IMR-90 (cell line): ENCODE measurements around the gene ADPGK. TPM values are rescaled to one million over a fixed set of nuclear protein-coding genes. Genes with fewer than 3 reads are reported as not detected.

Source experiments
- ATAC-seq: fragments of 200-7000 bp; cut with Tn5 transposase; 2 replicates; pipeline ENCODE4 v1.9.1; 2020; ENCODE audit warnings: low read depth, mild to moderate bottlenecking, moderate library complexity
- BruUV-seq: library from RNA; stranded (reverse); fragments of 400-500 nt; replicated peaks from 2 replicates; lab custom pipeline; 2021; lab: Mats Ljungman, UMichigan
- CTCF ChIA-PET: fragments of 300-600 bp; formaldehyde crosslinking; extraction: SDS; loops from one replicate; lab custom pipeline; 2021; ENCODE audit warnings: antibody characterized with exemption; lab: Yijun Ruan, JAX
- POLR2A ChIA-PET: fragments of 300-600 bp; sonication (Branson Sonifier 250); formaldehyde crosslinking; loops from one replicate; lab custom pipeline; 2022; ENCODE audit warnings: antibody characterized with exemption; ENCODE audit not compliant: unreplicated experiment; lab: Charles Lee
- DNase-seq: peaks from one replicate; pipeline ENCODE4 v3.0.0; 2013
- H2AFZ ChIP-seq: replicated peaks from 2 replicates; pipeline ENCODE3; 2013; ENCODE audit warnings: low read length, mild to moderate bottlenecking; ENCODE audit not compliant: poor library complexity
- H2AK5ac ChIP-seq: 2 replicates; pipeline ENCODE4 v1.6.1; 2013; ENCODE audit warnings: low read depth, low read length, inconsistent platforms
- H2AK9ac ChIP-seq: replicated peaks from 2 replicates; pipeline ENCODE3; 2013; ENCODE audit warnings: mild to moderate bottlenecking, low read depth, low read length, moderate library complexity; ENCODE audit not compliant: poor library complexity
- H2BK120ac ChIP-seq: 2 replicates; pipeline ENCODE4 v1.6.1; 2013; ENCODE audit warnings: low read depth, low read length, inconsistent platforms
- H2BK15ac ChIP-seq: 3 replicates; pipeline ENCODE4 v1.6.1; 2013; ENCODE audit warnings: low read depth, low read length, inconsistent platforms
- H2BK20ac ChIP-seq: 2 replicates; pipeline ENCODE4 v1.6.1; 2013; ENCODE audit warnings: low read depth, mild to moderate bottlenecking, inconsistent platforms, low read length, moderate library complexity
- H2BK5ac ChIP-seq: 2 replicates; pipeline ENCODE4 v1.6.1; 2013; ENCODE audit warnings: mild to moderate bottlenecking, low read depth, low read length, inconsistent platforms; ENCODE audit not compliant: poor library complexity, severe bottlenecking
- H3K14ac ChIP-seq: replicated peaks from 2 replicates; pipeline ENCODE4 v1.6.1; 2013; ENCODE audit warnings: low read depth, low read length, inconsistent platforms
- H3K18ac ChIP-seq: 2 replicates; pipeline ENCODE4 v1.6.1; 2013; ENCODE audit warnings: low read depth, low read length, control low read depth
- H3K23ac ChIP-seq: 2 replicates; pipeline ENCODE4 v1.6.1; 2013; ENCODE audit warnings: low read depth, low read length, inconsistent platforms
- H3K27ac ChIP-seq: 2 replicates; pipeline ENCODE4 v1.5.1; 2013; ENCODE audit warnings: mild to moderate bottlenecking, control low read depth, low read length; ENCODE audit not compliant: insufficient read depth
- H3K27me3 ChIP-seq: 2 replicates; pipeline ENCODE4 v1.6.1; 2013; ENCODE audit warnings: low read length; ENCODE audit not compliant: control insufficient read depth, insufficient read depth
- H3K36me3 ChIP-seq: 2 replicates; pipeline ENCODE4 v1.6.1; 2013; ENCODE audit warnings: low read length, mixed read lengths; ENCODE audit not compliant: control insufficient read depth, insufficient read depth
- H3K4ac ChIP-seq: 2 replicates; pipeline ENCODE4 v1.6.1; 2013; ENCODE audit warnings: low read depth, low read length, inconsistent platforms
- H3K4me1 ChIP-seq: 2 replicates; pipeline ENCODE4 v1.6.1; 2013; ENCODE audit warnings: low read length, mixed read lengths; ENCODE audit not compliant: control insufficient read depth, insufficient read depth
- H3K4me2 ChIP-seq: 2 replicates; pipeline ENCODE4 v1.6.1; 2013; ENCODE audit warnings: low read depth, mild to moderate bottlenecking, control low read depth, low read length, moderate library complexity
- H3K4me3 ChIP-seq: 2 replicates; pipeline ENCODE4 v1.5.1; 2013; ENCODE audit warnings: low read depth, mild to moderate bottlenecking, control low read depth, low read length, moderate library complexity; ENCODE audit not compliant: insufficient read depth
- H3K56ac ChIP-seq: 2 replicates; pipeline ENCODE4 v1.6.1; 2013; ENCODE audit warnings: low read length, inconsistent platforms; ENCODE audit not compliant: insufficient read depth; ENCODE audit errors: extremely low read depth
- H3K79me1 ChIP-seq, 2 experiments: 2 replicates each; pipeline ENCODE4 v1.6.1; 2013; ENCODE audit warnings: low read length in 2 of 2, inconsistent platforms in 1 of 2, low read depth in 1 of 2
- H3K9ac ChIP-seq: 2 replicates; pipeline ENCODE4 v1.6.1; 2013; ENCODE audit warnings: low read depth, low read length, control low read depth
- H3K9me1 ChIP-seq: 2 replicates; pipeline ENCODE4 v1.6.1; 2013; ENCODE audit warnings: low read length, inconsistent platforms; ENCODE audit not compliant: insufficient read depth
- H3K9me3 ChIP-seq: 2 replicates; pipeline ENCODE4 v1.6.1; 2013; ENCODE audit warnings: low read length; ENCODE audit not compliant: control insufficient read depth, insufficient read depth
- H4K20me1 ChIP-seq: 2 replicates; pipeline ENCODE4 v1.6.1; 2013; ENCODE audit warnings: low read length, inconsistent platforms; ENCODE audit not compliant: insufficient read depth
- H4K5ac ChIP-seq: 2 replicates; pipeline ENCODE4 v1.6.1; 2013; ENCODE audit warnings: mild to moderate bottlenecking, low read depth, low read length, control low read depth
- H4K8ac ChIP-seq, 2 experiments: 2 replicates each; pipeline ENCODE4 v1.6.1; 2013; ENCODE audit warnings: low read depth in 2 of 2, low read length in 2 of 2, control low read depth in 1 of 2, inconsistent platforms in 1 of 2
- H4K91ac ChIP-seq: 2 replicates; pipeline ENCODE4 v1.6.1; 2013; ENCODE audit warnings: low read depth, low read length, inconsistent platforms; ENCODE audit not compliant: insufficient read depth
- CEBPB ChIP-seq: IDR thresholded peaks from 2 replicates; pipeline ENCODE4 v1.6.1; 2012; ENCODE audit warnings: low read depth, low read length, improper control_type of control experiment
- RFX5 ChIP-seq: IDR thresholded peaks from 2 replicates; pipeline ENCODE4 v1.8.0; 2012; ENCODE audit warnings: low read depth, mild to moderate bottlenecking, low read length, moderate library complexity
- WGBS, 2 experiments: methylation state at CpG; one replicate each; pipeline versions ENCODE4 v1.1.5 to v1.1.7; 2013; ENCODE audit warnings: missing lambda C conversion rate in 2 of 2; ENCODE audit not compliant: insufficient read length in 1 of 2; ENCODE audit errors: extremely low coverage in 2 of 2; 5-methylcytosine and 5-hydroxymethylcytosine counted together
- dilution Hi-C: fragments of 300-500 bp; cut with HindIII; formaldehyde crosslinking; loops from one replicate; pipeline ENCODE4 v1.14.3; 2018; ENCODE audit warnings: low sequenced_read_pairs; ENCODE audit not compliant: unreplicated experiment
- in situ Hi-C: fragments of 300-500 bp; cut with MboI; formaldehyde crosslinking; loops from 3 replicates; pipeline ENCODE4 v1.14.3; 2019; ENCODE audit warnings: low sequenced_read_pairs, inconsistent platforms, mixed read lengths
- intact Hi-C: fragments of 100-400 bp; cut with micrococcal nuclease; formaldehyde crosslinking; loops from 2 replicates; pipeline ENCODE4 v1.10.0; 2022
- polyA plus RNA-seq, 3 experiments: library from polyadenylated mRNA; depleted of rRNA; stranded (reverse); fragments of >200 nt; gene quantifications; 2 replicates each; pipeline ENCODE4 v1.2.3, GENCODE V29; 2012; ENCODE audit warnings: low replicate concordance in 1 of 3
- total RNA-seq: library from RNA; depleted of rRNA; stranded (reverse); fragments of >200 nt; gene quantifications from 2 replicates; pipeline ENCODE4 v1.2.3, GENCODE V29; 2012

The ADPGK gene
- total and polyA plus RNA-seq, 2 of the 4 experiments (the other 2 are of a cell fraction): 53.2 to 62.8 TPM

DNA sequence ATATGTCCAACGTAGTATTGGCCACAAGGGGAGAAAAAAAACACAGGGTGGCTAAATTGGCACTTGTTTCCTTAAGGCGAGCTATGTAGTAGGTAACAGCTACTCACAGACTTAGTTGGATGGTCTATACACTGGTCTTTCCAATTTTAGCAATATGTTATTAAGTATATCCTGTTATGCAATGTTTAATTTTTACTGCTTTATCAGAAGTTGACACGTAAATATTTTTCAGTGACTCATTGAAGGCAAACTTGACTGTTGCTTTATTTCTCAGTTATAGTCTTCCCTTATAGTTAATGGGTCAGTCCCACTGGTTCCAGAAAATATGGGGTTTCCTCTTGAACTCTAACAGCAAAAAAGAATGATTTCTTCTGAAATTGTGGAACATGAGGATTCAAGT, 46.5 kb downstream of the ADPGK start:
- no peak overlapping the region for H3K14ac ChIP-seq
- H3K56ac ChIP-seq: no peak overlapping the region
- in situ Hi-C loops (no loop called here), intact Hi-C loops (no loop called here), dilution Hi-C loops (no loop called here)
- no peak overlapping the region for H3K18ac ChIP-seq
- POLR2A ChIA-PET: no interaction called here
- no peak overlapping the region for H2AK5ac ChIP-seq
- peaks cover 20% of the 10 kb centered on the region for H3K36me3 ChIP-seq
- WGBS, 2 experiments: no CpG with 5 or more reads among the region's 3 CpGs
- H3K23ac ChIP-seq: no peak overlapping the region
- no peaks in the 10 kb centered on the region; a peak in 2 of 4 replicates for H3K79me1 ChIP-seq
- H2BK5ac ChIP-seq: no peak overlapping the region
- H4K5ac ChIP-seq: no peak overlapping the region
- H3K27me3 ChIP-seq: no peaks in the 10 kb centered on the region
- H3K4me3 ChIP-seq: no peak overlapping the region
- peak; percentile 17 for DNase-seq
- no peak overlapping the region for H3K4me2 ChIP-seq
- BruUV-seq: no TSS peak
- no peak overlapping the region for H4K91ac ChIP-seq
- H4K8ac ChIP-seq: no peak overlapping the region
- ATAC-seq: peak; percentile 50
- no peak overlapping the region for H3K9ac ChIP-seq
- no peak for TF ChIP-seq RFX5
- peak; percentile 47; the same call in 1 of the 2 replicates for TF ChIP-seq CEBPB
- peaks cover 11% of the 10 kb centered on the region for H3K9me1 ChIP-seq
- H3K4me1 ChIP-seq: peaks cover 4% of the 10 kb centered on the region
- H2BK20ac ChIP-seq: no peak overlapping the region
- H3K4ac ChIP-seq: no peak overlapping the region
- H2BK15ac ChIP-seq: no peak overlapping the region
- H2BK120ac ChIP-seq: no peak overlapping the region
- CTCF ChIA-PET: no interaction called here
- H4K20me1 ChIP-seq: no peaks in the 10 kb centered on the region; the same call in 1 of the 2 replicates
- H2AK9ac ChIP-seq: no peak overlapping the region
- H2AFZ ChIP-seq: no peak overlapping the region
- H3K9me3 ChIP-seq: no peaks in the 10 kb centered on the region
- H3K27ac ChIP-seq: no peak overlapping the region
